HG03378 (cell line): ENCODE measurements around the gene NUP93.
"Not testable (repeated sequence)": the region's sequence is repeated elsewhere in the genome, so short reads cannot be mapped to it uniquely, and the experiment has no call there.

Source experiments
- ATAC-seq: cut with Tn5 transposase; IDR thresholded peaks from one replicate; pipeline ENCODE4 v1.9.1; 2021; ENCODE audit warnings: mild to moderate bottlenecking, moderate library complexity; ENCODE audit not compliant: unreplicated experiment

The NUP93 gene

GRCh38 chr16:56864960-56865359 lies 135.0 kb downstream of the NUP93 start, which contains the start of gene SLC12A3:
SLC12A3 (plus strand) TSS chr16:56865207; CDS start chr16:56865236, 29 bp downstream.
- no peak for ATAC-seq

- no peak for ATAC-seq
Measured at GRCh38 chr16:56865394-56866062, 135.6 kb downstream of the NUP93 start.

- no peak for ATAC-seq
Measured at GRCh38 chr16:56866955-56867830, 137.3 kb downstream of the NUP93 start.

- no peak for ATAC-seq
Measured at GRCh38 chr16:56868175-56868574, 138.2 kb downstream of the NUP93 start.

GRCh38 chr16:56868766-56869165 lies 138.8 kb downstream of the NUP93 start:
- ATAC-seq, result not testable (repeated sequence)

- ATAC-seq, result no peak
Measured at GRCh38 chr16:56869513-56870275, 139.8 kb downstream of the NUP93 start.

- ATAC-seq, result no peak
Measured at GRCh38 chr16:56870276-56870888, 140.5 kb downstream of the NUP93 start.

GRCh38 chr16:56871172-56871593 lies 141.3 kb downstream of the NUP93 start:
- ATAC-seq, result no peak

GRCh38 chr16:56872863-56873391 lies 143.0 kb downstream of the NUP93 start:
- no peak for ATAC-seq

GRCh38 chr16:56874800-56875199 lies 144.9 kb downstream of the NUP93 start:
- ATAC-seq, result no peak

GRCh38 chr16:56876048-56876447 lies 146.1 kb downstream of the NUP93 start:
- no peak for ATAC-seq

GRCh38 chr16:56877486-56878182 lies 147.7 kb downstream of the NUP93 start:
- no peak for ATAC-seq

- ATAC-seq, result no peak
Measured at GRCh38 chr16:56878282-56878854, 148.4 kb downstream of the NUP93 start.

GRCh38 chr16:56879276-56879675 lies 149.3 kb downstream of the NUP93 start:
- ATAC-seq, result no peak

GRCh38 chr16:56880176-56880575 lies 150.2 kb downstream of the NUP93 start:
- no peak for ATAC-seq

- ATAC-seq, result no peak
Measured at GRCh38 chr16:56880685-56881084, 150.8 kb downstream of the NUP93 start.

- ATAC-seq, result no peak
Measured at GRCh38 chr16:56882077-56882800, 152.3 kb downstream of the NUP93 start.

GRCh38 chr16:56883586-56883985 lies 153.7 kb downstream of the NUP93 start:
- no peak for ATAC-seq

GRCh38 chr16:56884026-56884582 lies 154.2 kb downstream of the NUP93 start:
- ATAC-seq, result no peak
